ENCODE results near the gene STAT6. TPM values are rescaled to one million over a fixed set of nuclear protein-coding genes. Genes with fewer than 3 reads are reported as not detected.
A peak's percentile ranks its signal among the peaks of the same experiment; 100 is the strongest.

STAT6 gene
- total and polyA plus RNA-seq, 2 donors (not counting 1 experiment from before 2014, with no cell fraction given): 103 to 123 TPM

GRCh38 chr12:57138526-57139272, 27.5 kb upstream of the STAT6 start:
- no peaks in the 10 kb centered on the region for H3K27me3 ChIP-seq (ENCODE audit: control insufficient read depth, insufficient read depth, low read length)
- H3K79me2 ChIP-seq (ENCODE audit: control insufficient read depth, insufficient read depth, low read length): peaks cover 72% of the 10 kb centered on the region
- peaks cover 32% of the 10 kb centered on the region for H3K36me3 ChIP-seq (ENCODE audit: control insufficient read depth, insufficient read depth, low read length)
- H3K9ac ChIP-seq (ENCODE audit: insufficient read depth, low read length): no peak overlapping the region
- H3K4me2 ChIP-seq (ENCODE audit: extremely low read depth, insufficient read depth, low read length): peak overlapping the region; percentile 11
- H4K20me1 ChIP-seq (ENCODE audit: control insufficient read depth, extremely low read depth, insufficient read depth, low read length): no peaks in the 10 kb centered on the region
- peaks cover 54% of the 10 kb centered on the region for H3K4me1 ChIP-seq (ENCODE audit: control insufficient read depth, extremely low read depth, insufficient read depth, low read length)
- no peak overlapping the region for H2AFZ ChIP-seq (ENCODE audit: low read length)
- peak in 1 of 2 donors; percentile 65 for DNase-seq (ENCODE audit: low read depth in 2 of 2)
- H3K4me3 ChIP-seq (replicated peaks in 1 of 4; ENCODE audit: control extremely low read depth in 1 of 4, insufficient read depth in 1 of 4, low read depth in 3 of 4, low read length in 4 of 4): no peak overlapping the region
- H3K27ac ChIP-seq (ENCODE audit: insufficient read depth, low read length): peak overlapping the region; percentile 67
- TF ChIP-seq EZH2 (IDR thresholded peaks at IDR 0.05; ENCODE audit: low read length, missing control alignments) (no peak), CTCF (conservative IDR thresholded peaks at IDR 0.05 in 1 of 2, IDR thresholded peaks at IDR 0.05 in 1 of 2; ENCODE audit: low read depth in 1 of 2, low read length in 2 of 2) (no peak)
- H3K9me3 ChIP-seq (ENCODE audit: control insufficient read depth, insufficient read depth, low read depth, low read length): no peaks in the 10 kb centered on the region

DNA sequence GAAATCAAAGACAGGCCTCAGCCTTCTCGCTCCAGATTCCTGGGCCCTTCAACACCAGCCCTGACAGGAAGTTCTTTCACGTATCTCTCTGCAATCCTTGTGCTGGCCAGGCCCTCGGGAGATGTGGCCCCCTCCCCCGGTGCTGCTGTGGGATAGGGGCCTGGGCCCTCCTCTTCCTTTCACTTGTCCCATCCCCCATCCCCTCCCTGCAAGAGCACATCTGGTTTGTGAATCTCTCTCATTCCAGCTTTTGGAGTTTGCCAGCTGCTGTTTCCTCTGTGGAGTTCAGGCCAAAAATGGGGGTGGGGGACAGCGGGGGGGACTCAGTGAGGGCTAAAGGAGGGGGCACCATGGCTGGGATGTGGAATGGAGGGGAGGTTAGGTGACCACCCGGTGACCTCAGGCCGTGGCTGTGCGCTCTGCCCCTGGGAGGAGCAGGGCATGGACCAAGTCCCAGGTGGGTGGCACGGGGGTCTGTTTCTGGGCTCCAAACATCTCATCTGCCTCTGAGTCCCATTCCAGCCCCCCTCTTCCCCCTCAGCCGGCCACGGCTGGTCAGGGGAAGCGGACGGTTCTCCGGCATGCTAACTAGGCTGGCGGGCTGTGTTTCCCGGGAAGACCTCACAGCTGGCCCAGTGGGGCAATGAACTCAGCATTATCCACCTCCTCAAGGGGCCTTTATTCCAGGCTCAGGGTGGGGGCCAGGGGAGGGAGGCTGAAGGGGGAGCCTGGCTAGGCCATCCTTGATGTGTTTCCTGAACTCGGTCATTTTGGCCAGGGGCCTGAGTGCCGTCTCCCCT, 24.6 kb upstream of the STAT6 start:
- peak overlapping the region; percentile 55 for H3K9ac ChIP-seq (ENCODE audit: insufficient read depth, low read length)
- peaks cover 81% of the 10 kb centered on the region for H3K79me2 ChIP-seq (ENCODE audit: control insufficient read depth, insufficient read depth, low read length)
- H3K36me3 ChIP-seq (ENCODE audit: control insufficient read depth, insufficient read depth, low read length): peaks cover 16% of the 10 kb centered on the region
- H3K27me3 ChIP-seq (ENCODE audit: control insufficient read depth, insufficient read depth, low read length): no peaks in the 10 kb centered on the region
- no peak for TF ChIP-seq CTCF (conservative IDR thresholded peaks at IDR 0.05 in 1 of 2, IDR thresholded peaks at IDR 0.05 in 1 of 2; ENCODE audit: low read depth in 1 of 2, low read length in 2 of 2)
- no peak for TF ChIP-seq EZH2 (IDR thresholded peaks at IDR 0.05; ENCODE audit: low read length, missing control alignments)
- H3K4me1 ChIP-seq (ENCODE audit: control insufficient read depth, extremely low read depth, insufficient read depth, low read length): peaks cover 74% of the 10 kb centered on the region
- H2AFZ ChIP-seq (ENCODE audit: low read length): no peak overlapping the region
- H3K9me3 ChIP-seq (ENCODE audit: control insufficient read depth, insufficient read depth, low read depth, low read length): no peaks in the 10 kb centered on the region
- DNase-seq (ENCODE audit: low read depth in 2 of 2): peak; percentile 45 to 74
- H3K27ac ChIP-seq (ENCODE audit: insufficient read depth, low read length): peak overlapping the region; percentile 85
- H3K4me2 ChIP-seq (ENCODE audit: extremely low read depth, insufficient read depth, low read length): peak overlapping the region; percentile 81
- peak overlapping the region; percentile 9 to 51 (median 27) for H3K4me3 ChIP-seq (replicated peaks in 1 of 4; ENCODE audit: control extremely low read depth in 1 of 4, insufficient read depth in 1 of 4, low read depth in 3 of 4, low read length in 4 of 4)
- no peaks in the 10 kb centered on the region for H4K20me1 ChIP-seq (ENCODE audit: control insufficient read depth, extremely low read depth, insufficient read depth, low read length)

- peaks cover 89% of the 10 kb centered on the region for H3K79me2 ChIP-seq (ENCODE audit: control insufficient read depth, insufficient read depth, low read length)
- no peaks in the 10 kb centered on the region for H3K9me3 ChIP-seq (ENCODE audit: control insufficient read depth, insufficient read depth, low read depth, low read length)
- peak overlapping the region; percentile 66 for H3K4me2 ChIP-seq (ENCODE audit: extremely low read depth, insufficient read depth, low read length)
- no peak overlapping the region for H2AFZ ChIP-seq (ENCODE audit: low read length)
- TF ChIP-seq CTCF (conservative IDR thresholded peaks at IDR 0.05 in 1 of 2, IDR thresholded peaks at IDR 0.05 in 1 of 2; ENCODE audit: low read depth in 1 of 2, low read length in 2 of 2) (no peak), EZH2 (IDR thresholded peaks at IDR 0.05; ENCODE audit: low read length, missing control alignments) (no peak)
- H4K20me1 ChIP-seq (ENCODE audit: control insufficient read depth, extremely low read depth, insufficient read depth, low read length): no peaks in the 10 kb centered on the region
- H3K4me1 ChIP-seq (ENCODE audit: control insufficient read depth, extremely low read depth, insufficient read depth, low read length): peaks cover 75% of the 10 kb centered on the region
- peak overlapping the region; percentile 55 for H3K9ac ChIP-seq (ENCODE audit: insufficient read depth, low read length)
- H3K27ac ChIP-seq (ENCODE audit: insufficient read depth, low read length): peak overlapping the region; percentile 85
- DNase-seq (ENCODE audit: low read depth in 2 of 2): no peak
- no peaks in the 10 kb centered on the region for H3K27me3 ChIP-seq (ENCODE audit: control insufficient read depth, insufficient read depth, low read length)
- H3K4me3 ChIP-seq (replicated peaks in 1 of 4; ENCODE audit: control extremely low read depth in 1 of 4, insufficient read depth in 1 of 4, low read depth in 3 of 4, low read length in 4 of 4): peak overlapping the region in 1 of 4 experiments; percentile 51
- peaks cover 16% of the 10 kb centered on the region for H3K36me3 ChIP-seq (ENCODE audit: control insufficient read depth, insufficient read depth, low read length)
Measured at GRCh38 chr12:57134949-57135348, 23.8 kb upstream of the STAT6 start.
